GM12801 (cell line): ENCODE measurements around the gene ZCCHC12.

Experiments
- CTCF ChIP-seq: IDR thresholded peaks from one replicate; pipeline ENCODE4 v1.5.1; 2011; ENCODE audit warnings: control low read depth; ENCODE audit not compliant: insufficient read length; ENCODE audit errors: extremely low read depth

Gene ZCCHC12

DNA sequence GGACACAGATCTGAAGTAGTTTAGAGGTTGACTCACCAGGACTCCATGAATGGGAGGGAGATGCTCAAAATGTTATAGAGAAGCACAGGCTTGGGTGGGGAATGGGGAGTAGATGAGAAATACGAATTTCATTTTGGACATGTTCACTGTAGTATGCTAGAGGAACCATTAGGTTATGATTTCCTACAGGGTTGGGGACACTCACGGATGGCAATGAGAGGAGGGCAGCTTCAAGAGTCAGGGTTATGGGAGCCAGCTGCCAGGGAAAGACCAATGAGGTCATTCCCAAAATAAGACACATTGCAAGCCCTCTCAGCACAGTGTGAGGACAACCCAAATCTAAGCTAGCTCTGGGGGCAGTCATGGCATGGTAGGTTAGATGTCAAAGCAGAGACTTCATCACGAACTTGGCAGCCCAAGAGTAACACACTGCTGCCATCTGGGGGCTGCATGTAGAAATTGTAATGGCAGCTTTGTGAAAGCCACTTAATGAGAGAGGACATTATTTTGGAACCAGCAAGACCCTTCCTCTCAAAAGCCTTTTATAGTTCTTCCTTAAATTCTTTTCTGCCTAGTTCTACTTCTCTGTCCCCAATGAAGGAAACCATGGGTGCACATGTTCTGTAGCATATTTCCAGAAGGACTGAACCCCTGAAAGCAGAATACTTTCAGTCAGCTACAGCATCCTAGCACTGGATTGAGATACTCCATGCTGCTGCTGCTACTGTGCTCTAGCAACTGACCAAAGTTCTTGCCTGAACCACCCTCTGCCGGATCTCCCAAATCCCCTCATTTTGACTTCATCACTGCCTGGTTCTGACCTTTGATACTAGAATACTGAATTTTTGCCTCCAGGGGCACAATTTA is 16.2 kb upstream of the ZCCHC12 start:
- no peak for TF ChIP-seq CTCF

- TF ChIP-seq CTCF, result no peak
Measured at GRCh38 chrX:118824173-118824730, 628 bp downstream of the ZCCHC12 start.

- no peak for TF ChIP-seq CTCF
Measured at GRCh38 chrX:118825227-118825626, 1.6 kb downstream of the ZCCHC12 start.

DNA sequence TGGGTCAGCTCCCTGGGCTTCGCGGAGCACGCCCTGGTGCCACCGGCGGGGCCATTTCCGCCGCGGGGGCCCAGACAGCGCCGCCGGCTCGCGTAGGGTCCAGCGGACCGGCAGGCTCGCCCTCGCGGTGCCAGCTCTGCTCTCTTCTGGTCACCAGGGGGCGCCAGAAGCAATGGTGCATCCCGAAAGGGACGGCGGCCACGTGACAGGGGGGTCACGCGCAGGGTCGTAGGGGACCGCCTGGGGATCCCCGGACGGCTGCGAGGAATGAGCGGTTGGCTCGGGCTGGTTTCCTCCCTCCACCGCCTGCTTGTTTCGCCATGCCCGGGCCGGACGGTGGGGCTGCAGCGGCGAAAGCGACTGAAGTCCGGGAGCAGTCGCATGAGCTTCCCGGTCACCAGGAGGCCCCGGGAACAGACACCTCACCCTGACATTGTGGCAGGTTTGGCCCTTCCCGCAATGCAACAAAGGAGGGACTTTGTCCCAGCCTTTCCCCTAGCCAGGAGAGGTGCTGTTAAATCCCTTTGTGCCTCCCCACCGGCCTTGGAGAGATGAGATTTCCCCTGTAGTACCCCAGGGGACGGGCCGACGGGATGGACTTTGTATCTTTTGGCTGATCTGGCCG is 15.8 kb downstream of the ZCCHC12 start:
- no peak for TF ChIP-seq CTCF

GRCh38 chrX:118847676-118848075 is 24.1 kb downstream of the ZCCHC12 start:
- TF ChIP-seq CTCF, result no peak

DNA sequence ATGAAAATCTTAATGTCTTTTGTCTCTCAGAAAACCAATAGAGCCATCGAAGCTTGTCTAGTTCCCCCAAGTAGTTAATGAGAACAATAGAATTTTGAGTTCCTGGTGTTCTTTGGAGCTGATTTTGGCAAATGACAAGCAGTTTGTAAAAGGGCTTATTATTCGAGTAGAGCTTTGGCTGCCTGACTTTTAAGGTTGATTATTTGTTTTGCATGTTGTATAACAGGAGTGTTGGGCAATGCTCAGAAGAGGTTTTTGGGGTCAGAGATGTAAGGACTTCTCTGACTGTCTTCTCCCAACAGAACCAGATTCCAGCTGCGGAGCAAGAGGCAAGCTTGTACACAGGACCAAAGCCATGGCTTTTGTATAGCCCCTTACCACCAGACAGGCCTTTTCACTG is 30.0 kb downstream of the ZCCHC12 start:
- no peak for TF ChIP-seq CTCF

- no peak for TF ChIP-seq CTCF
Measured at GRCh38 chrX:118855681-118856310, 32.2 kb downstream of the ZCCHC12 start.
